Activated CD8-positive, alpha-beta memory T cell treated with anti-CD3 and anti-CD28 coated beads for 1 hour (primary cell): Measurements from ENCODE around the gene PTPN5.
"Not testable (repeated sequence)": the region's sequence is repeated elsewhere in the genome, so short reads cannot be mapped to it uniquely, and the experiment has no call there.

Experiments
- DNase-seq, 2 donors: peaks; one replicate each; pipeline ENCODE4 v3.0.0-alpha.2; 2020; ENCODE audit warnings: low read depth in 1 of 2; ENCODE audit errors: extremely low read depth in 1 of 2

The PTPN5 gene

DNA sequence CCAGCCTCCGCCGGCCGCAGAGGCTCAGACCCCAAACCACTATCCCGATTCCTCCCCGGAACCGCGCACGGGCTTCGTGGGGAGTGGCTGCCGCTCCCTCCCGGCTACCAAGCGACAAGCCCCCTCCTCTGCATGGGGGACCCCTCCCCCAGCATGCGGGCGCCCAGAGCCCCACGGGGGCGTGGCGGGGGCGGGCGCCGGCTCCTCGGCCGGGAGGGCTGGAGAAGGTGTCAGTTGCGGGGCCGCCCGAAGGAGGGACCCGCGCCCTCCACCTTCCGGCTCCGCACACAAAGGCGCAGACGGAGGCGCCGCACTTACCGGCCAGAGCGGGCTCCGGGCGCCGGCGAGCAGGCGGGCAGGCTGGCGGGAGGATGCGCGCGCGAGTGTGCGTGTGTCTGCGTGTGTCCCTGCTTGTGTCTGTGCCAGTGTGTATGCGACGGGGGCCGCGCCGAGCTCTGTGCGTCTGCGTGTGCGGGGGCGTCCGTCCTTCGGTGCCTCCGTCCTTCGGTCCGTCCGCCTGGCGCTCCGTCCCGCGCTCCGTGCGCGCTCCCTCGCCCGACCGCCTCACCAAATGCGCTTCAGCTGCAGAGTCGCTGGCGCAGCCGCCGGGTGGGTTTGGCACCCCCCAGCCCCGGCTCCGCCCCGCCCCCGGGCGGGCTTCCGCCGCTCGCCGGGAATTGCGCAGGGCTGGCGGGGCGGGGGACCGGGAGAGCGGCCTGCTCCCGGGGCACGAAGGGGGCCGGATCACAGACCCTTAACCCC lies at the start of gene PTPN5:
PTPN5 (minus strand) TSS at position 592 of the 762 bp plus-strand sequence. CDS start 19,840 bp downstream, outside the sequence.
- no peak for DNase-seq

DNA sequence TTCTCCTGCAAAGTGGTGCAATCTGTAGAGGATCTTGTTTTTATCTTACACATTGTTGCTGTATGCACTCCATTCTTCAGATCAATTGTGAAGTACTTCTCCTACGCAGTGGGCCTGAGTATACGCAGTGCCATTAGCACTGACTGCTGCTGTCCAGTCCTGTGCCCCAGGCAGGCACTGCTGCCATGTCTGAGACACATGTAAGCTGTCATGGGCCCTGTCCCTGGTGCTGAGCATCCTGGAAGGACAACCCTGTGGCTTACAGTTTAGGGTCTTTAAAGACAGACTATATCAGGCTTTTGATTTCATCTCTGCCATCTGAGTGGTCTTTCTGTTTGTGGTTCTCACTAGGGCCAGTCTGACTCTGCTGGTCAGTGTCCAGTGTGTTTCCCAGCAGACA lies 44.8 kb upstream of the PTPN5 start:
- DNase-seq, result no peak

DNA sequence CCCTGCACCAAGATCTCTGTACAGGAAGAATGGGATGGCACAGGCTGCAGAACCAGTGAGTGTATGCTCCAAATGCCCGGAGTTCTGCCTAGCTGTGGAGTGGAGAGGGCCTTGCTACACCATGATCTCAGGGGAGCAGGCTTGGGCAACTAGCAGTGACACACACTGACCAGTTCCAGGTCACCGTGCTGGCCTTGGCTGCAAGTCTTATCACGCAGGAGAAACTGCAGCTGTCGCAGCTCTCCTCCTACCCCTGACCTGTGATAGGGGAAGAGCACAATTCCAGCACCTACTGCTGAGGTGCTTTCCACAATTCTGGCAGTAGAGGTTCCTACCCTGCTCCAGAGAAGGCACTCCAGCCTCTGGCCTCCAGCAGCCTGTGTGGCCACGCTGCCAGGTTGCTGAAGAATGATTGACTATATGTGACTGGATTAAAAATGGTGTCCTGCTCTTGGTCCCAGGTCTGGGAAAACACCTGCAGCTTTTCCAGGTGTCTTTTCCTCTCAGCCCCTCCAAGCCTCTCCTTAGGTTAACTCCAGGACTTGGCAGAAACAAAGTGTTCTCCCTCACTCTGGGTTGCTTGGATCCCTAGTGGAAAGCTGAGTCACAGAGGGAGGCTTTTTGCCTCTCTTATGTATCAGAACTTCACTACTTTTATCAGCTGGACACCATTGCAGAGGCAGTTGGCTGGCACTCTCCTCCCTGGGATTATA lies 43.3 kb upstream of the PTPN5 start:
- DNase-seq, result no peak

DNA sequence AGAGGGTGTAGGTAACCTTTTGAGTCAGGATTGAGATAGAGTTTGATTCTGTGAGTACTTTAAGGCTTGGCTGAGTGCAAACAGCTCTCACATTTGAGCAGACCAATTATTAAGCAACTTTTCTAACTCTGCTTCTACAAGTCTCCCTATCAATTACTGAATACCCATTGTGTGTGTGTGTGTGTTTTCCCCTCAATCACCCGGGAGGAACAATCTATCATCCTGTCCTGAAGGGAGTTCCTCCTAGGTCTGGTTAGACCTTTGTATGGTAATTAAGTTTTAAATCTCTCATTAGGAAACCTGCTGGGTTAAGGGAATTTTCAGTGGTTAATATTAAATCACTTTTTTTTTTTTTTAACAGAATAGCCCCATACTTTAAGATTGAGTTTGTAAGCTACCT lies 28.6 kb upstream of the PTPN5 start:
- DNase-seq, result not testable (repeated sequence)

DNA sequence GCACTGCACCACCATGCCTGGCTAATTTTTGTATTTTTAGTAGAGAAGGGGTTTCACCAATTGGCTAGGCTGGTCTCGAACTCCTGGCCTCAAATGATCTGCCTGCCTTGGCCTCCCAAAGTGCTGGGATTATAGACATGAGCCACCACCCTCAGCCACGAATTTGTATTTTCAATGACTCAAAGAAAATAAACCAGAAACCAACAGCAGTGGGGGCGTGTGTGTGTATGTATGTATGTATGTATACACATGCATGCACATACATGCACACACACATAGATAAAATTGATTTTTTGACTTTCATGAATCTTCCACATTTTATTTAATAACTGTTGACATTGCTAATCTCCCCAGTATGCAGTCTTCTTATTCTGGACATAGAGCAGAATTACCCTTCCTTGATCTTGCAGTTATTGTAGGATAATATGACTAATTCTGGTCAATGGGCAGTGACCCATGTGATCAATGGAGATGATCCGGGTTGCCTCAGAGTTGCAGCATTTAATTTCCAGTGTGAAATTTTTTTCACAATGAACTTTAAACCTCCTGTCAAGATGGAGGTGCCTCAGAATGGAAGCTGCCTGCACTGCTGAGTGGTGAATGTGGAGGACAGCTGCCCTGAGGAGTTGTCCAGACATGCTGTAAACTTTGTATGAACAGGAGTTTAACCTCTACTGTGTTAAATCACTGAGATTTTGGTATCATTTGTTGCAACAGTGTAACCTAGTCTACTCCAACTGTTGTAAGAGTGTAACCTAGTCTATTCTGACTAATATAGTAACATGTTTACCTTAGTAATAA lies 12.8 kb upstream of the PTPN5 start:
- no peak for DNase-seq

DNA sequence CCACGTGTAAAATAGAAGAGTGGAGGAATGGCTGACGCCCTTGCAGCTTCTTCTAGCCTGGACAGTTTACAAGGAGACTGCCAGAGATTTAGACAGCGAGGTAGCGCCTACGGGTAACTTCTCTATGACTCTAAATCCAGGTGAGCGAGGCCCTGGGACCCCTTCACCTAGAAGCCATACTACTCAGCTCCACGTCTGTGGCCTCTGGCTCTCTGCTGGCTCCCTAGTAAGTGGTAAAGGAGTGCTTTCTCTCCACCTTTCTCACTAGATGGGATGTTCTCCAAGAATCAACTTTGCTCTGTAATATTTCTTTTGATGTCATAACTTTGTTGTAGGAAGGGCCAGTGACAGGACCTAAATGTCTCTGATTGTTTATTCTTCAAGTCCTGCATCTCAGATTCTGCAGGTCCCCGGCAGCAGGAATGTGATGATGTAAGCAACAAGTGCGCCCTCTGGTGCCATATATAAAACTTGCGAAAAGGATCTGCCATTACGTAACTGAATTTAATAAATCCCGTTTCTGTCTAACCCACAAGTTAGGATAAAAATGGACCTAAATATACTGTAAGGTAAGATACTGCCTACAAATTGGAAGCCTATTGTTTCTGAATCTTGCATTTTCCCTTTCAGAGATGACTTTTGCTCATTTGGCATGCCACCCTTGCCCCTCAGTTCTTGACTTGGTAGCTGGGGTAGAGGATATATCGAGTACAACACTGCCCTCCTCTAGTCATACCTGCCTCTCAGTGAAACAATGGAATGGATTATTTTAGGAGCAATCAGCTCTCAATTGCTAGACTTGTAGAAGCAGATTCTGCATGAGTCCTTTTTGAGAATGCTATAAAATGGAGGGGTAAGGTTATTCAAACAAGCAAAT lies 11.0 kb upstream of the PTPN5 start:
- peak in 1 of 2 donors; percentile 3 for DNase-seq

DNA sequence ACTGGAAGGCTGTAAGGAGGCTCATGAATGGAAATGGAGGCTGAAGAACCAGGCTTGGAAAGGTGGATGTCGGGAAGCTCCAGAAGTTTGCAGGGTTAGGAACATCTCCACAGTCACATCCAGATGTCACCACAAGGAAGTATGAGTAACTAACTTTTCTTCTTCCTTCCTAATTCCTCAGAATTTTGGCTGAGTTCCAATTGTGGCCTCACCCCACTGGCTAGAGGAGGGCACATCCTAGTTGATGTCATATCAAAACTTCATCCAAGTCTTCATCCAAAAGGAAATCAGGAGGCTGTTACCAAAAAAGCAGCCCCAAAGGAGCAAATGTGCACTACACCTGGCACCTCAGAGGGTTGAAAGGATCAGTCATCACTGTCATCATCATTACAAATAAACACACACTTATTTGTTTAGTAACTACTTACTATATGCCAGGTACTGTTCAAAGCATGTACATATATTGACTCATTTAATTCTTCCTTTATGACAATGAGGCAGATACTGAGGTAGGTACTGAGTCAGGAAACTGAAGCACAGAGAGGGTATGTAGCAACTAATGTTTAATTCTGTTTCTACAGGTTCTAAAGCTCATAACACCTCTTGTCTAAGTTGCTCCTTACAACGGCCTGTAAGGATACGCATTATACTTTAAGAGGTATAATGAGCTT lies 7.3 kb upstream of the PTPN5 start:
- no peak for DNase-seq

DNA sequence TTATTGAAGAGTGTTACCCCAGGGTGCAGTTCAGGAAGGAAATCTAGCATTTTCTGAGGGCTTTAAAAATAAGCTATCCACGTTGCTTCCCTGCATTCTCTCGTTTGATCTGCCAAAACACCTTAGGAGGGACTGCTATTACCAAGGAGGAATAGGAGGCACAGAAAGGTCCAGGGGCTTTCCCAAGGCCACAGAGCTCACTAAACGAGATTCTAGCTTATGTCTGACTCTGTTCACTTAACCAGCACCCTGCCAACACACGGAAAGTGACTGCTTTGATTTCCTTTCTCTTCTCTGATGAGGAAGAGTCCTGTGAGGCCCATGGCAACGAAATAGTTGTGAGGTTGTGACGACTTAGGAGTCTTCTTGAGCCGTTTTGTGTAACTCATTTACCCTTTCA lies 3.4 kb upstream of the PTPN5 start:
- no peak for DNase-seq

DNA sequence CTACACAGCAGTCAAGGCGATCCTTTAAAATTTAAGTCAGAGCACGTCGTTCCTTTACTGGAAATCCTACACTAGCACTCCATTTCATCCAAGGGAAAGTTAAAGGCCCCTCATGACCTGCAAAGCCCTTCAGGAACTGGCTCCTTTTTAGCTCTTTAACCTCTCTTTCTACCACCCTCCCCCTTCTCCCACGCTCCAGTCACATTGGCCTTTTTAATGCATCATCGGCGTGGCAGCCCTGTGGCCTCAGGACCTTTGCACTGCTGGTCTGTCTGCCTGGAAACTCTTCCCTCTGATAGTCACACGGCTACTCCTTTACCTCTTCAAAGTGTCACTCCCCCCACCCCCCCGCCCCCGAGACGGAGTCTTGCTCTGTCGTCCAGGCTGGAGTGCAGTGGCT lies 1.2 kb upstream of the PTPN5 start:
- DNase-seq, result no peak

DNA sequence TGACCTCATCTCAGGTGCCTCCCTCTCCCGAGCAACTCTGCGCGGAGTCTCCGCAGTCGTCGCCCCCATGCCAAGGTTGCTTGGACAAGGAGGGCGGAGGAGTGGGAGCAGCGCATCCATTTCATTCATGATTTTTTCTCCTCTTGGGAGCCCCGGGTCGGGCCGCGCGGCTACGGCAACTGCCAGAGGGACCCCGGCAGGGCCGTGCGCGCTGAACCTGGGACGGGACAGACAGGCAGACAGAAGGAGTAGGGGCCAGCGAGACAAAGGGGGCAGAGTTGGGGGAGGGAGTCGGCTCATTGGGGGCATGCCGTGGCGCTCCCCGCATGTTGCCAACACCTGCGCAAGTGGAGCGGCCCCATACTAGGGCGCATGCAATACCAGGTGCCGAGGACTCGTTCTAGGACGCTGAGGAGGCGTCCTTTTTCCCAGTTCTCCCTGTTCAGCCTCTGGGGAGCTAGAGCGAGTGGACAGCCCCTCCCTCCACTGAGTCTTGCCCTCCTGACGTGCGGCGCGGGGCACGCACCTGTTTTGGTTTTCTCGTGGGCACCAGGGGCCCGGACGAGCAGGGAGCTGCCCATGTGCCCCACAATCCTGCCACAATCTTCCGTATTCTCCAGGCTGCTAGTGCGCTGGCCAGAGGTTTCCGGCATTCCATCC lies 501 bp upstream of the PTPN5 start:
- DNase-seq, result no peak

DNA sequence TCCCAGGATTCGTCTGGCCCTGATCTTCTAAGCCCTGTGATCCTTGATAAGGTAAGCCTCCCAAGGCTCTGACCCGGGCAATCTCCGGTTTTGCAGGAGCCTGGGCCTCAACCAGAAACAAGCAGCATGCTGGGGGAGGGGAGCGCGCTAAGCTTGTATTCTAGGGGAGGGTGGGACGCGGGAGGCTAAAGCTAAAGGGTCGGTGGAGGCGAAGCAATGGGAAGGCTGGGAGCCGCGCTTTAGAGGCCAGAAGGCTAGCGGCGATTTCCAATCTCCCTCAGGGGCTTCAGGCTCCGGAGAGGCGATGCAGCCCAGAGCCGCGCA lies 753 bp downstream of the PTPN5 start:
- no peak for DNase-seq

DNA sequence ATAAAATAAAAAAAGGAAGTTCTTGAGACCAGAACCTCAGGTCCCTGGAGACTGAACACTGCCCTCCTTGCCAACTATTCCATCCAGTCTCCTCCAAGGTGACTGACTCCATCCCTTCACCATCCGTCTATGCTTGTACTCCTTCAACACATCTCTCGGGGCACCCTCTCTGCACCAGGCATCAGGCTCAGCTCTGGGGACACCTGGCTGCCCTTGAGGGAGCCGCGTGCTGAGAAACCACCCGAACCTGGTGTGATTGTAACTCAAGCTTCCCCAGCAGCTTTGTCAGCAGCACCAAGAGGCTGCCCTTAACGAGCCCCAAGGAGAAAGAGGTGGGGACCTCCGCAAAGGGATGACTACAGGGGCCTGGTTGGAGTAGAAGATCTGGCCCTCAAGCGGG lies 1.7 kb downstream of the PTPN5 start:
- no peak for DNase-seq

DNA sequence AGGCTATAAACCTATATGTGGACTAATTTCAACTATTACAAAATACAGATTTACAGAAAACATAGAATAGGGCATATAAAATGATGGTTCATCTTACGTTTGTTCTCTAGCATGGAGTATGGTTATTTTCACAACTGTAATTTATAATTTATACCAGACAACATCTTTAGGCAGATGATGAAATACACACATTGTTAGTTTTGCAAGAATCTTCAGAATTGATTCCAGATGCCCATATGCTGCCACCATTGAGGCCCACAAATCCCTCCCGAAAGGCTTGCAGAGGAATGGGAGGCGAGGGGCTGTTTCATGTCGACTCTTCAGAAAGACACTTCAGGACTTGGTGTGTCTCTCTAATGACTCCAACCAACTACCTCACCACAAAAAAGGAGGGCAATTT lies 6.2 kb downstream of the PTPN5 start:
- DNase-seq, result no peak

DNA sequence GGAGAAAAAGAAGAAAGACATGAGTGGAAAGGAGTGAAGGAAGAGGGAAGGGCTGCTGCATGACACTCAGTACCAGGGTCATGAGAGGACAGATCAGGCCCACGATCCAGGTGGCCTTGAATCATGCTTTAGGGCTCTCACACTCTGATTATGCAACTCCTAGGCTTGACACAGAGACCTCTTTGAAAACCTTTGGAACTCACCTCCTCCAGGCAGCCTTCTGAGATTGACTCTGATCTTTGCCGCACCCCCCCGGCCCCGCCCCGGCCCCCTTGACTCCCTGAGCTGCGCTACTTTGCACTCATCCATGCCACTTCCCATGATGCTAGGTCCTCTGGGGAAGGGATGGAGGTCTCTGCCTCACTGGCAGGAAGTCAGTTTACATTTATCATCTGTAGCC lies 10.7 kb downstream of the PTPN5 start:
- no peak for DNase-seq

DNA sequence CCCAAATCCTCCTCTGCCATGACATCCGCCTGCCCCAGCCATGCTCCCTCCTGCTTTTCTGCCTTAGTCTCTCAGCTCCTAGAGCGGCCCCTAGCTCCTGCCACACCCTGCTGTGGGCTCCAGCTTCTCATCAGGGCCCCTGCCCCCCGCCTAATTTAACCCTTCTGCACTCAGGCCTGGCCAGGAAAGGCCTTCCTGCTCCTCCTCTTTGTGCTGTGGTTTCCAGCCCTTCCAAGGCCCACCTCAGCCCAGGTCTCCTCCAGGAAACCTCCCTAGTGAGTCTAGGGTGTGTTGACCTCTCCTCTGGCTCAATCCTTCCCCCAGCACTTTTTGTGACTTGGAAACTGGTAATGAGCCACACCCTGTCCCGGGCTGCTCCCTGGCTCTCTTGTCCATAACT lies 11.3 kb downstream of the PTPN5 start:
- no peak for DNase-seq

DNA sequence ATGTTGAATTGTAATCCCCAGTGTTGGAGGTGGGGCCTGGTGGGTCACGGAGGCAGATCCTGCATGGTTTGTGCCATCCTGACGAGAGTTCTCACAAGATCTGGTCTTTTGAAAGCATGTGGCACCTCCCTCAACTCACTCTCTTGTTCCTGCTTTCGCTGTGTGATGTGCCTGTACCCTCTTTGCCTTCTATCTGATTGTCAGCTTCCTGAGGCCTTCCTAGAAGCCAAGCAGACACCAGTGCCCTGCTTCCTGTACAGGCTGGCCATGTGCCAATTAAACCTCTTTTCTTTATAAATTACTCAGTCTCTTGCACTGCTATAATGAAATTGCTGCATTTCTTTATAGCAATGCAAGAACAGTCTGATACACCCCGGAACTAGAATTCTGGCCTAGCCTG lies 13.1 kb downstream of the PTPN5 start:
- DNase-seq, result no peak

DNA sequence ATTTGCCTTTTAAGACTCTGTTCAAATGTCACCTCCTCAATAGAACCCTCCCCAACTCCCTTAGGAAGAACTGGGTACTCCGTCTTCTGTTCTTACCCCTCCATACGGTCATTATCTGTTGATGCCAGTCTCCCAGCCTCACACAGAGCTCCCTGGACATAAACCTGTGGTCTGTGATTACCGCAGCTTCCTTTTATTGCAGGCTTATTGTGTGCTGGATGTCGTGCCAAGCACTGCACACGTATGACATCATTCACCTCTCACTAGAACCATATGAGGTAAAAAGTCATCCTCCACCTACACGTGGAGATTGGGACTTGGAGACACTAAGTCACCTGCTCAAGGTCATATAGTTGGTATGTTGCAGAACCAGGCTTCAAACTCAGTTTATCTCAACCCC lies 15.3 kb downstream of the PTPN5 start:
- no peak for DNase-seq

DNA sequence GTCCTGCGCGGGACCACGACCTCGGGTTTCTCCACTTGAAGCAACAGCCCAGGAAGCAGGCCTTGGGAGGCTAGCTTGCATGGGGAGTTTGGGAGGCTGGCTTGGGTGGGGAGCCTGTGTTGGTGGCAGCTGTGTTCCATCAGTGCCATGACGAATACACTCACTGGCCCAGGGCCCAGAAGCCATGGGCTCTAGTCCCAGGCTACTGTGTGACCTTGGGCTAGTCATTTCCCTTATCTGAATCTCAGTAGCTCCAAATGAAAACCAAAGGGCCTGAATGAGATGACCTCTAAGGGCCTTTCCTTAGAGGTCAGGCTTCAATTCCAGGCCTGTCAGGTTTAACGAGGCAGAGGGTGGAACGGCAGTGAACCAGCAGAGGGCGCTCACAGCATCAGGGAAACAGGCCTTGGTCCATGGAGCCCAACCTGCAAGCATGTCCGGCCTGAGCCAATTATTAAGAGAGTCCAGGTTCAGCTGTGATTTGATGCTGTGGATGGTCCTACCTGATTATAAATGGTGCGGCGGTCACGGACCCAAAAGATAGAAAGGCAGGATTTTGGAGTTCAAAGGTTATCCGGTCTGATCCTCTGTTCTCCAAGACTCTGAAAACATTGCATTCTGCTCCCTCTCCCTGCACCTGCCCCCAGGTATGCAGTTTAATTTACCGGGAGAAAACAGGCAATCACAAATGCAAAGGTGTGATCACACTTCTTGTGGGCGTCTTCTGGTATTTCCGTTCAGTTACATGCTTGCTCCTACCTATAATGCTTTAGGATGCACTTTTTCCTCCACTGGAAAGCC lies 15.9 kb downstream of the PTPN5 start:
- DNase-seq, result peak in 1 of 2 donors; percentile 27

DNA sequence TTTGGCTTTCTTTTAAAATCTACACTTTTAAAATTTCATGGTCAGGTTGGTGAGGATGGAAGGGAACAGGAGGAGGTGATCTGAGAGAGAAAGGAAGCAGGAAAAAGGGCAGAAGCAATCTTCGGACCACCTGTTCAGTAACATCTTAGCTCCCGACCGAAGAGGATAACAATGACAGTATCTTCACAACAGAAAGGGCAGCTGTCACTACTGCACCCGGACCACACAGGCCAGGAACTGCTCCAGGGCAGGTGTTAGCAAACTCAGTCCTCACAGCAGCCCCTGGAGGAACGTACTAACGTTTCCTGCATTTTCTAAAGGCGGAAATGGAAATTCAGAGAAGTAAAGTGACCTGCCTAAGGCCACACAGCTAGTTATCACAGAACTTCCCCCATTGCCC lies 16.8 kb downstream of the PTPN5 start:
- DNase-seq, result no peak
